HG03039 (cell line): ENCODE results near the gene STK38L.

Experiments used
- ATAC-seq: cut with Tn5 transposase; IDR thresholded peaks from one replicate; pipeline ENCODE4 v1.9.1; 2021; ENCODE audit warnings: mild to moderate bottlenecking, moderate library complexity; ENCODE audit not compliant: unreplicated experiment

The STK38L gene

GRCh38 chr12:27309995-27310315 is 65.9 kb downstream of the STK38L start:
- ATAC-seq, result no peak

GRCh38 chr12:27316947-27317346 is 72.9 kb downstream of the STK38L start:
- no peak for ATAC-seq

- no peak for ATAC-seq
These were observed 75.3 kb downstream of the STK38L start for GRCh38 chr12:27319409-27319808.

GRCh38 chr12:27319848-27320247 is 75.8 kb downstream of the STK38L start:
- ATAC-seq, result no peak

GRCh38 chr12:27324530-27324929 is 80.4 kb downstream of the STK38L start:
- ATAC-seq, result no peak

- no peak for ATAC-seq
These were observed 86.8 kb downstream of the STK38L start for GRCh38 chr12:27330846-27331245.

- peak; percentile 38 for ATAC-seq
These were observed 87.3 kb downstream of the STK38L start for GRCh38 chr12:27331291-27331926.

GRCh38 chr12:27331927-27332324 is 87.8 kb downstream of the STK38L start:
- no peak for ATAC-seq

GRCh38 chr12:27332407-27332713 is 88.3 kb downstream of the STK38L start:
- no peak for ATAC-seq

- ATAC-seq, result peak; percentile 32
These were observed 88.8 kb downstream of the STK38L start, which contains the start of gene BMAL2 for GRCh38 chr12:27332714-27333402. TSS of gene BMAL2 (plus strand) at chr12:27332836. CDS start at chr12:27333073, 237 bp downstream.

- peak; percentile 30 for ATAC-seq
These were observed 89.4 kb downstream of the STK38L start for GRCh38 chr12:27333403-27334009.

- no peak for ATAC-seq
These were observed 90.1 kb downstream of the STK38L start for GRCh38 chr12:27334042-27334720.

- ATAC-seq, result no peak
These were observed 90.6 kb downstream of the STK38L start for GRCh38 chr12:27334721-27335082.

- ATAC-seq, result no peak
These were observed 91.5 kb downstream of the STK38L start for GRCh38 chr12:27335364-27336281.

GRCh38 chr12:27336282-27336653 is 92.2 kb downstream of the STK38L start:
- no peak for ATAC-seq

GRCh38 chr12:27337376-27337775 is 93.3 kb downstream of the STK38L start:
- ATAC-seq, result no peak

- ATAC-seq, result no peak
These were observed 94.4 kb downstream of the STK38L start for GRCh38 chr12:27338473-27338872.

GRCh38 chr12:27340971-27341370 is 96.9 kb downstream of the STK38L start:
- ATAC-seq, result no peak

- no peak for ATAC-seq
These were observed 98.5 kb downstream of the STK38L start for GRCh38 chr12:27342536-27342935.

GRCh38 chr12:27343255-27344000 is 99.3 kb downstream of the STK38L start:
- ATAC-seq, result no peak
